H54 (cell line): Measurements from ENCODE around the gene ROCK2.
"Not testable (repeated sequence)": the region's sequence is repeated elsewhere in the genome, so short reads cannot be mapped to it uniquely, and the experiment has no call there.

Source experiments
- DNase-seq: peaks from one replicate; pipeline ENCODE4 v3.0.0; 2011; ENCODE audit warnings: low spot score, mixed read lengths; ENCODE audit not compliant: insufficient read length
- FAIRE-seq: peaks from 3 replicates; lab custom pipeline; 2011; peaks lifted over from hg19 to GRCh38; lab: Jason Lieb, UNC
- POLR2A ChIP-seq: IDR thresholded peaks from 2 replicates; pipeline ENCODE4 v1.6.1; 2011; ENCODE audit warnings: low read depth, mild to moderate bottlenecking, low read length

The ROCK2 gene

GRCh38 chr2:11342551-11343367 is 1.7 kb downstream of the ROCK2 start:
- FAIRE-seq = peak; percentile 98

GRCh38 chr2:11340717-11341116 is 3.7 kb downstream of the ROCK2 start:
- no peak for TF ChIP-seq POLR2A
- DNase-seq (no peak), FAIRE-seq (no peak)

More at GRCh38 chr2:11342551-11343367, 1.7 kb downstream of the ROCK2 start:
- TF ChIP-seq POLR2A = no peak
- peak; percentile 42 for DNase-seq

- DNase-seq (no peak), FAIRE-seq (peak; percentile 23)
- no peak for TF ChIP-seq POLR2A
Measured at GRCh38 chr2:11339508-11340083, 4.8 kb downstream of the ROCK2 start.

- FAIRE-seq (no peak), DNase-seq (no peak)
- TF ChIP-seq POLR2A = no peak
Measured at GRCh38 chr2:11338580-11338979, 5.9 kb downstream of the ROCK2 start.

- no peak for DNase-seq
- FAIRE-seq = no peak
- no peak for TF ChIP-seq POLR2A
Measured at GRCh38 chr2:11337909-11338308, 6.5 kb downstream of the ROCK2 start.

GRCh38 chr2:11336189-11336588 is 8.2 kb downstream of the ROCK2 start:
- TF ChIP-seq POLR2A = no peak
- DNase-seq (no peak), FAIRE-seq (no peak)

- no peak for DNase-seq
- no peak for TF ChIP-seq POLR2A
- peak; percentile 15 for FAIRE-seq
Measured at GRCh38 chr2:11333427-11334183, 10.8 kb downstream of the ROCK2 start.

GRCh38 chr2:11332596-11332995 is 11.8 kb downstream of the ROCK2 start:
- no peak for DNase-seq

GRCh38 chr2:11330457-11331142 is 13.8 kb downstream of the ROCK2 start:
- DNase-seq (no peak), FAIRE-seq (no peak)
- TF ChIP-seq POLR2A = no peak

More at GRCh38 chr2:11332596-11332995, 11.8 kb downstream of the ROCK2 start:
- no peak for TF ChIP-seq POLR2A
- no peak for FAIRE-seq

- TF ChIP-seq POLR2A = no peak
- peak; percentile 80 for FAIRE-seq
- DNase-seq = no peak
Measured at GRCh38 chr2:11329776-11330175, 14.7 kb downstream of the ROCK2 start.

- FAIRE-seq, DNase-seq: not testable (repeated sequence)
Measured at GRCh38 chr2:11328522-11328921, 15.9 kb downstream of the ROCK2 start.

GRCh38 chr2:11327871-11328270 is 16.6 kb downstream of the ROCK2 start:
- FAIRE-seq (peak; percentile 27), DNase-seq (no peak)
- TF ChIP-seq POLR2A = no peak

GRCh38 chr2:11326677-11327211 is 17.7 kb downstream of the ROCK2 start:
- TF ChIP-seq POLR2A = no peak
- DNase-seq (no peak), FAIRE-seq (no peak)
